GM18517 (cell line): ENCODE data around the gene HECTD2.
"Not testable (repeated sequence)": the region's sequence is repeated elsewhere in the genome, so short reads cannot be mapped to it uniquely, and the experiment has no call there.

Experiments used
- ATAC-seq: cut with Tn5 transposase; IDR thresholded peaks from one replicate; pipeline ENCODE4 v1.9.1; 2021; ENCODE audit warnings: mild to moderate bottlenecking, moderate library complexity; ENCODE audit not compliant: unreplicated experiment

The HECTD2 gene, protein sequence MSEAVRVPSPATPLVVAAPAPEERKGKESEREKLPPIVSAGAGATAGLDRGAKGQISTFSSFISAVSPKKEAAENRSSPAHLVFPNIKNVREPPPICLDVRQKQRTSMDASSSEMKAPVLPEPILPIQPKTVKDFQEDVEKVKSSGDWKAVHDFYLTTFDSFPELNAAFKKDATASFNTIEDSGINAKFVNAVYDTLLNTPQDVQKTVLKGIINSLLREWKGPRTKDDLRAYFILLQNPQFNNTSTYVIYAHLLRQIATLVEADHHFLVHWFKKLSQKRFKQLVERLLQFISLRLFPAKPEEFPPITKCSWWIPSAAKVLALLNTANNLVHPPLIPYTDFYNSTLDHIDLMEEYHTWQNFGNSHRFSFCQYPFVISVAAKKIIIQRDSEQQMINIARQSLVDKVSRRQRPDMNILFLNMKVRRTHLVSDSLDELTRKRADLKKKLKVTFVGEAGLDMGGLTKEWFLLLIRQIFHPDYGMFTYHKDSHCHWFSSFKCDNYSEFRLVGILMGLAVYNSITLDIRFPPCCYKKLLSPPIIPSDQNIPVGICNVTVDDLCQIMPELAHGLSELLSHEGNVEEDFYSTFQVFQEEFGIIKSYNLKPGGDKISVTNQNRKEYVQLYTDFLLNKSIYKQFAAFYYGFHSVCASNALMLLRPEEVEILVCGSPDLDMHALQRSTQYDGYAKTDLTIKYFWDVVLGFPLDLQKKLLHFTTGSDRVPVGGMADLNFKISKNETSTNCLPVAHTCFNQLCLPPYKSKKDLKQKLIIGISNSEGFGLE

DNA sequence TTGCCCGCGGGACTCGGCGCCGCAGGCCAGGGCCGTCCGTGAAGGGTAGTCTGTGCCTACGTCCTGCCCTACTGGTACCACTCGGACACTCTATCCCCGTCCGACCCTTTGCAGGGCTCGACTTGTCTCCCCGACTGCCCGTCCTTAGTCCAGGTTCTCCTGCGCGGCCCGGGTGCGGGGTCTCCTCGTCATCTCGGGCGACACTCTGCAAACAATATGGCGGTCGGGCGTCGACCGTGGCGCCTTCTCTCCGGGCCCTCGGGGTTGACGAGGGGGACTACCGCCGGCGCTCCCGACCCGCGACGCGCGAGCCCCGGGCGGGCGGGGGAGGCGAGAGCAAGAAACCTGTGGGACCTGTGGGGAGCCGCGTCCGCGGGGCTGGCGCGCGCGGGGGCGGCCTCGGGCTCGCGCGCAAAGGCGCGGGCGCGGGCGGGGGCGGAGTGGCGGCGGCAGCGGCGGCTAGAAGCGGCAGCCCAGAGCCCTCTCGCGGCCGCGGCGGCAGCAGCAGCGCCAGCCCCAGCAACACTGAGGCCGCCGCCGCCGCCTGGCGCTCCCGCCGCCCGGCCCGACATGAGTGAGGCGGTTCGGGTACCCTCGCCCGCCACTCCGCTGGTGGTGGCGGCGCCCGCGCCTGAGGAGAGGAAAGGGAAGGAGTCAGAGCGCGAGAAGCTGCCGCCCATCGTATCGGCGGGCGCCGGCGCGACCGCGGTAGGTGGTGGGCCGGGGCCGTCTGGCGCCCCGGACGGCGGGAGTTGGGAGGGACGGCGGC, at the start of gene HECTD2:
Gene HECTD2 (plus strand): TSS at position 476 of the 769 bp plus-strand sequence. CDS start 95 bp downstream, at position 571.
- ATAC-seq, result peak; percentile 80

DNA sequence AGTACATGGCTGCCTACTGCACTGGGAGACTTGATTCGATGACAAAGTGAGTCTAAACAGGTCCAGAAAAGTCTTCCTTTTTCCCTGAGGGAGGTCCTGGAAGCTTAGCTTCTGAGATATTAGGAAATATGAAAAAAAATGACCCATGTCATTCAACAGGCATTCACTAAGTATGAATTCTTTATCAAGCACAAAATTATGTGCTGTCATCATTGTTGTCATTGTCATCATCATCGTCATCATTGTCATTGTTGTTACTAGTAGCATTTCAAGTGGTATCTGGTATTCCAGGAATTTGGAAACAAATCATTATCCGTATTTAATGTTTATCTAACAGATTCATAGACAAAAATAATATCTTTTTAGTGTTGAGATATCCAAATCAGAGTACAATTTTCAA, 49.7 kb upstream of the HECTD2 start:
- no peak for ATAC-seq

DNA sequence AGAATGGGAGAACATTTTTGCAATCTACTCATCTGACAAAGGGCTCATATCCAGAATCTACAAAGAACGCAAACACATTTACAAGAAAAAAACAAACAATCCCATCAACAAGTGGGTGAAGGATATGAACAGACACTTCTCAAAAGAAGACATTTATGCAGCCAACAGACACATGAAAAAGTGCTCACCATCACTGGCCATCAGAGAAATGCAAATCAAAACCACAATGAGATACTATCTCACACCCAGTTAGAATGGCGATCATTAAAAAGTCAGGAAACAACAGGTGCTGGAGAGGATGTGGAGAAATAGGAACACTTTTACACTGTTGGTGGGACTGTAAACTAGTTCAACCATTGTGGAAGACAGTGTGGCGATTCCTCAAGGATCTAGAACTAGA, 44.6 kb upstream of the HECTD2 start:
- ATAC-seq, result not testable (repeated sequence)

DNA sequence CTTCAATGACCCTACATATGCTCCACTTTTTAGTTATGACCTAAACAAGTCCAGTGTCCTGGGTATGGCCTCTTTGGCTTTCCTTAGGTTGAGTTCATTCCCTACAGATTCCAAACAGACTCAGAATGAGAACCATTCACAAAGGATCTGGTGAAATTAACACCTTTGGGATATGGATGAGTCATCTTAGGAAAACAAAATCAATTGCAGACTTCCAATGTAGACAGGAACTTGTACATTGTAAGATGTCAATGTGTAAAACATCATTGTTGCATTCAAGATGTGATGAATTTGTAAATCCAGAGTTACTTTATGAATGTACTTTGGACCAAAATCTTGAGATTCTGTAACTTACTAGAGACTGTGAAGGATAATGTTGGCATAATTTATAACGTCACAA, 43.4 kb upstream of the HECTD2 start:
- ATAC-seq, result no peak

DNA sequence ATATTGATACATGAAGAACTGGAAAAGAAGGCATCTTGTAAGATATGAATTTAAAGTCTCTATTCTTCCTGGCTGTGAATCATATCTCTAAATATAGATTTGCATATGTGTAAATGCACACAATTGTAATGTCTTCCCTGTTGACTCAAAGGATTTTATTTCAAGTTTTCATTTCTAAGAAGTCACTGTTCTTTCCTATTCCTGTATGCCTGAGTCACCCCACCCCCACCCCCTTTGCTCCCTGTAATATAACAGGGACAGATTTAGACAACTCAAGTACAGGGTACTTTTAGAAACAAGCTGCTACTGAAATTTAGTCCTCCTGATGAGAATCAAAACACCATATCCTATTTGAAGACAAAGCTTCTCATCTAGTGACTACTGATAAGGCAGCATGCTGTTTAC, 43.0 kb upstream of the HECTD2 start:
- no peak for ATAC-seq

DNA sequence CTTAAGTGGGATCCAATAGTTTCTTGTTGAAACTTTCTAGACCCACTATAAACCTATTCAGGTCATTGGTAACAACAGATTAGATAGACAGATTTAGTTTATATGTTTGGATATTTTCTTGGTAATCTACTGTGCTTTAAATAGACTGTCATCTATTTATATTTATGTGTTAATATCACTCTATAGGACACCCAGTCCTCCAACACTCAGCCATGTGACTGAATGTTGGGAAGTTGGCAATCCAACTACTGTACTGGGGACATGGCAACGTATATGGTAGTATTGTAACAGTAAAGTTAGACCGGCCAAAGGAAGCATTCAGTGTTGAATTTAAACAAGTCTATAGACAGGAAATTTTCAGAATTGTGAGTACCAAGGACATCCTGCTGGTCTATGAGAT, 42.6 kb upstream of the HECTD2 start:
- no peak for ATAC-seq

DNA sequence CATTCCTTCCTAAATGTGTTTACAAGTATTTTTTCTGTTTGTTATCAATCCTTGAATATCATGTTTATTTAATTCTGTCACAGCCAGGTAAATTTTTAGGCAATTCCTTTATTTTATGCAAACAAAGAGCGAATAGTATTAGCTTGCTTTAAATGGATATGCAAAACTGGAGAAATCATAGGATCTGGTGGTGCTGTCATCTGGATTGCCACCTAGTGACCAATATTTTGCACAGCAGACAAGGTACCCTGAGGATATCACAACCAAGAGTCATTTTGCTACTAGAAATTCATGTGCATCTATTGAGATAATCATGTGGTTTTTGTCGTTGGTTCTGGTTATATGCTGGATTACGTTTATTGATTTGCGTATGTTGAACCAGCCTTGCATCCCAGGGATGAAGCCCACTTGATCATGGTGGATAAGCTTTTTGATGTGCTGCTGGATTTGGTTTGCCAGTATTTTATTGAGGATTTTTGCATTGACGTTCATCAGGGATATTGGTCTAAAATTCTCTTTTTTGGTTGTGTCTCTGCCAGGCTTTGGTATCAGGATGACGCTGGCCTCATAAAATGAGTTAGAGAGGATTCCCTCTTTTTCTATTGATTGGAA, 40.1 kb upstream of the HECTD2 start:
- ATAC-seq, result not testable (repeated sequence)

DNA sequence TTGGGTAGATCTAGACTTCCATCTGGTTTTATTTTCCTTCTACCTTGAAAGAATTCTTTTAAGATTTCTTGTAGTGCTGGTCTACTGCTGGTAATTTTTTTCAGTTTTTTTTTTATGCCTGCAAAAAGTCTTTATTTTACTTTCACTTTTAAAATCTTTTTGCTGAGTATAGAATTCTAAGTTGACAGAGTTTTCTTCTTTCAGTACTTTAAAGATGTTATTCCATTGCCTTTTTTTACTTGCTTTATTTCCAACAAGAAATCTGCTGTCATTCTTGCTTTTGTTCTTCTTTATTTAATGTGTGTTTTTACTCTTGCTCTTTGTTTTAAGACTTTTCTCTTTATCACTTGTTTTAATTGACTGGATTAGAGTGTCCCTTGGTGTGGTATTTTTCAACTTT, 36.1 kb upstream of the HECTD2 start:
- no peak for ATAC-seq

DNA sequence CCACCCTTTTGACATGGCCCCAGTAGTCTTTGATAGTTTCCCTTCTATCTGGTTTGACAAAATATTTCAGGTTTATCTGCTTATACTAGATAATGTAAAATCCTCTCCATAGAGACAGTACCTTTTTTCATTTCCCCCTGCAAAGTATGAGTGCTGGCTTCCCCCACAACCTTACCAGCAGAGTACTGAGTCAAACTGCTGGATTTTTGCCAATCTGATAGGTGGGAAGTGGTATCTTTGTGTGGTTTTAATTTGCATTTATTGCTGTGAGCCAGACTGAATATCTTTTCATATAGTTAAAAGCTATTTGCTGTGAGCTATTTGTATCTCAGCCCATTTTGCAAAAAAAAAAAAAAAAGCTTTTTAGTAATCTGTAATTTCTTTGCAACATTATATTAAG, 32.1 kb upstream of the HECTD2 start:
- ATAC-seq, result no peak

DNA sequence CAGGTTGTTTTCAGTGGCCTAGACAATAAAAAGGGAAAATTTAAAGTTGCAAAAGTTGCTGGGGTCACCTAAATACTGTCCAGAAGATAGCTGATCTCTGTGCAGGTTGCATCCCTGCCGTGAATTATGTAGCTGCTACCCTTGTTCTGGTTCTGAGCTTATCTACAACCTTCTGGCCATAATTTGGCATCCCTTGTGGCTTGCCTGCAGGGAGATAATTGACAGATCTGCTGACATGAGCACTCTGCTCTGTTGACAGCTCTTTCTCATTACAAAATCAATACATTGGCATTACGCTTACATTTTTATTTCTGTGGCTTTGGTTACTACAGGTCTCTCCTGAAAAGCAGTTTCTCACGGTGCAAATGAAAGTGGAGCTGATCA, 29.3 kb upstream of the HECTD2 start:
- ATAC-seq, result no peak

DNA sequence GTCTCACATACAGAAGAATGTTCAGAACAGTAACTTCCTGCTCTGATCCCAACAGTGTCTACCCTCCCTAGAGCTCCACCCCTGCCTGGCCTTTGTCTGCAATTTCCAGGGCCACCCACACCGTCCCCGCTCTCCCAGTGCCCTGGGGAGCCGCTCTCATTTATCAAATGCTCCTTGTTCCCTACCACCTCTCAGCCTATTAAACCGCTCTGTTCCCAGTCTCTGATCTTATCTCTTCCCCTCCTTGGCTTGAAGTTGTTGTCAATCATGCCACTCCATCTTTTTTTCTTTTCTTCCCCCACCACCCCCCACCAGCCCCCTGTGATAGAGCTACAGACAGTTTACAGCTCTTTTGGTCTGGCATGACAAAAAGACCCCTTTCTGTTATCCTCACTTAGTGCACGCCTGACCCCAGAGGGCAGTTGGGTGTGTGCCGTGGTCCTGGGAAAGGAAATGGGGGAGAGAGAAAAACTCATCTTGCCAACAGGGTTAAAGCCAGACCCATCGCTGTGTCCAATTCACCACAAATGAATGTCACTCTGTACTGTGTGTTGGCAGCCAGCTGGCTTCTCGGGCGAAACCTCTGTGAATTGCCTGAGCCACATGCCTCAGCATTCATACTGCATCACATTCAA, 28.8 kb upstream of the HECTD2 start:
- no peak for ATAC-seq

DNA sequence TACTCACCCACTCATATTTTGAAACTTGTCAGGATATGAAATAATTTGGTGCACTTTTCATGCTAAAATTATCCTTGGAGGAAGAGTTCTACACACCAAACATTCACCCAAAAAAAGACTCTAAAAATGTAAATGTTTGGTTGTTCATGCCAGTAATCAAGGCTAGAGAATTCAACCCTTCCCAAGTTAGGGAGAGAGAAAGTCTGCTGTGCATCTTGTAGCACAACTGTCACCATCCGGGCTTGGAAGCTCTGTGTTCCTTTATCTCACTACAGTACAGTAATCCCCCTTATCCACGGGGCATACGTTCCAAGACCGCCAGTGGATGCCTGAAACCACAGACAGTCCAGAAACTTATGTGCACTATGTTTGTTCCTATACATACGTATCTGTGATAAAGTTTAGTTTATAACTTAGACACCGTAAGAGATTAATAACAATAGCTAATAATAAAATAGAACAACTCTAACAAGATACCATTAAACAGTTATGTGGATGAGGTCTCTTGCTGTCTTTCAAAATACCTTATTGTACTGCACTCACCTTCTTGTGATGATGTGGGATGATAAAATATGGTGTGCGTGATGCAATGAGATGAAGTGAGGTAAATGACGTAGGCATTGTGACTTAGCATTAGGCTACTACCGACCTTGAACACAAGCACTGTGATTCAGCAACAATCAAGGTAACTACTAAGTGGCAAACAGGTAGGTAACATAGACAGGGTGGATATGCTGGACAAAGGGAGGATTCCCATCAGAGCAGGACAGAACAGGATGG, 24.6 kb upstream of the HECTD2 start:
- ATAC-seq, result no peak

DNA sequence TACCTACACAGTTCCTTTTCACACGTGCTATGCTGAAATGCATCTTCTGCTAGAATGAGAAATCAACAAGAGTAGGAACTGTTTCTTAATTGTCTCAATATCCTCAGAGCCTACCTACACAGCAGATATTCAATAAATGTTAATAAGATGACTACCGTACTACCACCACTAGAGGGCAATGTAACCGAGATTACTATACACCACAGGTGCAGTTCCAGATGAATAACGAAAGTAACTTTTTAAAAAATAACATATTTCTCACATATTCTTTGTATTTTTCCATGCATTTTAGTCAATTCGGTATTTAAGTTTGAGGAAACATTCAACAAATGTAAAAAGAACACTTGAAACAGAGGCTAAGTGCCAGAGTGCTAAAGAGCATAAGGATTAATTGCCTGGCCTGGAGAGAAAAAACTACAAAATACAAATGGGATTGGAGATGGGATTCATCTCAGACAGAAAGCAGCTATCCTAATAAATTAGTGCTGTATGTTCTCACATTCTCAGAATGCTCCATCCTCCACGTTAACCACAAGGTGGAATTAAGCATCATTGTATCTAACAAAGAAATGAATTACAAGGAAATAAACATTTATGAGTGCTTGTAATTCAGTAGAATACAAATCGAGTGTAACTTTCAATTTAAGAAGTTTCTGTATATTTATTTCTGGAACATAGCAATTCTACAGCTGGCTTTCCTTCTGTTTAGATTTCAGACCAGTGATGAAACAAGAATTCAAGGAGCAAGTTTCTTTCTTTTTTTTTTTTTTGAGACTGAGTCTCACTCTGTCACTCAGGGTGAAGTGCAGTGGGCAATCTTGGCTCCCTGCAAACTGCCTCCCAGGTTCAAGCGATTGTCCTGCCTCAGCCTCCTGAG, 20.3 kb upstream of the HECTD2 start:
- ATAC-seq, result peak; percentile 84

DNA sequence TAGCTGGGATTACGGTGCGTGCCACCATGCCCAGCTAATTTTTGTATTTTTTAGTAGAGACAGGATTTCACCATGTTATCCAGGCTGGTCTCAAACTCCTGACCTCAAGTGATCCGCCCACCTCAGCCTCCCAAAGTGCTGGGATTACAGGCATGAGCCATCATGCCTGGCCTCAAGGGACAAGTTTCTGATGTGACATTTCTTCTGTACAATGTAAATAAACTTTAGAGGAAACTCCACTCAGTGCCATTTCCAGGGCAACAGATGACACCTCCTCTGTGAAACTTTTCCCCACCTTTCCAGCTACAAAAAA, 19.7 kb upstream of the HECTD2 start:
- ATAC-seq, result not testable (repeated sequence)

DNA sequence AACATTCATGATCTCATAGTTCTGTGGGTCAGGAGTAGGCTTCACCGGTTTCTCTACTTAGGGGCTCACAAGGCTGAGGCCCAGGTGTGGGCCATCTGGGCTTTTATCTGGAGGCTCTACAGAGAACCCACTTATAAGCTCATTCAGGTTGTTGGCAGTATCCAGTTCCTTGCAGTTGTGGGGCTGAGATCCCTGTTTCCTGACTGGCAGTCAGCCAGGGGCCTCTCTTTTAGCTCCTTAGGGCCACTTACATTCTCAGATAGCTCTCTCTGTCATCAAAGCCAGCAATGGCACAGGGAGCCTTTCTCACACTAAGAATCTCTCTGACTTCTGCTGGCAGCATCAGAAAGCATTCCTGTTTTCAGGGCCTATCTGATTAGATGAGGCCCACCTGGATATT, 18.2 kb upstream of the HECTD2 start:
- no peak for ATAC-seq

DNA sequence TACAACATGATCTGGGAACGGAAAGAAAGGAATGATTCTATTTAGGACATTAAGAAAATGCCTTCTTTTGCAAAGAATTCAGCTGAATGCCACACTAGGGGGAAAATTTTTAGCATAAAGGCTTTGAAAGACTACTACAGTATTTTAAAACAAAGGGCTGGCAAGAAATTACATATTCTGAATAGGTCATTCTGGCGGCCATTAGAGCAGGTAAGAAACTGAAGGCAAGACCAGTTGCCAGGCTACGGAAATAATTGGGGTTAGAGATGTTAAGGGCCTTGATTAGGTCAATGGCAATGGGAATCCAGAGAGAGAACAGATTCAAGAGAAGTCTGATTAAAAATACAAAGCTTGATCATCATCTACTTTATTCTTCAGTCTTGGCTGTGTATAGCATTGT, 3.8 kb upstream of the HECTD2 start:
- no peak for ATAC-seq

DNA sequence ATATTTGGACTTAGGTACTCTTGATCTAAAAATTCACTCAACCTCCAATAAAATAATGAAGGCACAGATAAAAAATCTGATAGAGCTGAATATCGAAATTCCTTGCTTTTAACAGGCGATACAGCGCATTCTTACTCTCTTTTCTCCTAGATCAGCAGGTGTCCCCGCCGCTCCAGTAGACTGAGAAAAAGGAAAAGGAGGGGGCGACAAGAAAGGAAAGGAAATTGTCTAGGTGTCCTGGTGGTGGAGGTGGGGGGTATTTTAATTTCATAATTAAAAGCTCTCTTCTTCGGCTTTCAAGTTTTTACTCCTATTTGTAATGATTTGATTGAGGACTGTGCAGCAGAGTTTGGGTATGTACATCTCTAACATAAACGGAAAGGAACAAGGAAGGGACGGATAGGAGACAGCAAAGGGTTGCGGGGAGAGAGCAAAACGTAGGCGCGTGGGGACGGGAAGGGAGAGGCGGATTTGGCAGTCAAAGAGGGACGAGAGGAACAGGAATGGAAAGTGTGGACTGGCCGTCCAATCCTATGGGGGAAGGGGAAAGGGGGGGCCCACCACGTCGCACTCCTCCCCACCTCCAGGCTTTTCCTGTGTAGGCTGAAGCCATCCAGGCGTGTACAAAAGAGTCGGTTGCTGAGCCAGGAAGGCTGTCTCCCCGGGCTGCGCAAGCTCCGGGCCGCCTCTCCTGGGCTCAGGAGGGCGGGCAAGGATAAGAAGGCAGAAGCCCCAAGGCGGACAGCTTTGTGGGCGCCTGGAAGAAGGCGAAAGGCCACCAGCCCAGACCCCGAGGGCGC, 875 bp upstream of the HECTD2 start:
- ATAC-seq, result peak; percentile 21
